HG02840 (cell line): ENCODE measurements around the gene CD300A.
"Not testable (repeated sequence)": the region's sequence is repeated elsewhere in the genome, so short reads cannot be mapped to it uniquely, and the experiment has no call there.

ENCODE experiments used
- ATAC-seq: cut with Tn5 transposase; IDR thresholded peaks from one replicate; pipeline ENCODE4 v1.9.1; 2021; ENCODE audit warnings: mild to moderate bottlenecking, moderate library complexity, moderate number of reproducible peaks; ENCODE audit not compliant: unreplicated experiment, low FRiP score

CD300A gene

GRCh38 chr17:74515941-74516340, 49.5 kb downstream of the CD300A start:
- ATAC-seq: no peak

- no peak for ATAC-seq
Measured at GRCh38 chr17:74516561-74517328, 50.3 kb downstream of the CD300A start.

GRCh38 chr17:74518413-74518981, 52.1 kb downstream of the CD300A start:
- not testable (repeated sequence) for ATAC-seq

- ATAC-seq: no peak
Measured at GRCh38 chr17:74520016-74520434, 53.6 kb downstream of the CD300A start.

- ATAC-seq: no peak
Measured at GRCh38 chr17:74520790-74521480, 54.5 kb downstream of the CD300A start.

GRCh38 chr17:74521701-74522201, 55.3 kb downstream of the CD300A start:
- ATAC-seq: no peak

GRCh38 chr17:74522381-74523105, 56.1 kb downstream of the CD300A start:
- no peak for ATAC-seq

GRCh38 chr17:74523308-74523707, 56.9 kb downstream of the CD300A start:
- no peak for ATAC-seq

GRCh38 chr17:74524653-74525464, 58.4 kb downstream of the CD300A start:
- no peak for ATAC-seq

- ATAC-seq: no peak
Measured at GRCh38 chr17:74525465-74525725, 59.0 kb downstream of the CD300A start.

- no peak for ATAC-seq
Measured at GRCh38 chr17:74525781-74526288, 59.4 kb downstream of the CD300A start.

- no peak for ATAC-seq
Measured at GRCh38 chr17:74526681-74527080, 60.2 kb downstream of the CD300A start.

GRCh38 chr17:74527081-74527480, 60.6 kb downstream of the CD300A start:
- ATAC-seq: no peak

GRCh38 chr17:74527756-74528155, 61.3 kb downstream of the CD300A start:
- ATAC-seq: no peak

- ATAC-seq: no peak
Measured at GRCh38 chr17:74528491-74529199, 62.2 kb downstream of the CD300A start.

GRCh38 chr17:74529243-74529642, 62.8 kb downstream of the CD300A start:
- ATAC-seq: no peak

- ATAC-seq: no peak
Measured at GRCh38 chr17:74530831-74531150, 64.4 kb downstream of the CD300A start.

GRCh38 chr17:74531231-74531761, 64.9 kb downstream of the CD300A start, which contains the start of gene CD300LB:
Gene CD300LB (minus strand): TSS chr17:74531475. CDS start chr17:74531350, 125 bp downstream.
- no peak for ATAC-seq

GRCh38 chr17:74532115-74532514, 65.7 kb downstream of the CD300A start:
- no peak for ATAC-seq
